Keratinocyte (primary cell): ENCODE measurements around the gene MYOZ3. TPM values are rescaled to one million over a fixed set of nuclear protein-coding genes. Genes with fewer than 3 reads are reported as not detected.

Experiments used
- DNase-seq: peaks from one replicate; pipeline ENCODE4 v3.0.0-alpha.2; 2011; ENCODE audit warnings: low read depth, missing footprints, low spot score
- FAIRE-seq: peaks from 2 replicates; lab custom pipeline; 2011; peaks lifted over from hg19 to GRCh38; lab: Jason Lieb, UNC
- H2AFZ ChIP-seq: 2 replicates; pipeline ENCODE4 v1.6.0; 2012; ENCODE audit warnings: low read length, control low read depth, inconsistent platforms; ENCODE audit not compliant: control insufficient read depth
- H3K27ac ChIP-seq: 2 replicates; pipeline ENCODE4 v1.5.1; 2011; ENCODE audit warnings: low read length; ENCODE audit not compliant: control insufficient read depth, insufficient read depth
- H3K27me3 ChIP-seq: 3 replicates; pipeline ENCODE4 v1.6.0; 2011; ENCODE audit warnings: low read length; ENCODE audit not compliant: control insufficient read depth, insufficient read depth; ENCODE audit errors: extremely low read depth
- H3K36me3 ChIP-seq, 2 experiments: 2 replicates in 1 of 2; 3 replicates in 1 of 2; pipeline ENCODE4 v1.5.1; 2011; ENCODE audit warnings: low read length in 2 of 2, mild to moderate bottlenecking in 1 of 2; ENCODE audit not compliant: control insufficient read depth in 2 of 2, insufficient read depth in 2 of 2; ENCODE audit errors: extremely low read depth in 1 of 2
- H3K4me1 ChIP-seq: 3 replicates; pipeline ENCODE4 v1.5.1; 2011; ENCODE audit warnings: low read length; ENCODE audit not compliant: control insufficient read depth, insufficient read depth; ENCODE audit errors: extremely low read depth
- H3K4me2 ChIP-seq: 3 replicates; pipeline ENCODE4 v1.6.0; 2011; ENCODE audit warnings: low read depth, low read length; ENCODE audit not compliant: control insufficient read depth, insufficient read depth; ENCODE audit errors: extremely low read depth
- H3K4me3 ChIP-seq, 3 experiments: fragments of 200-600 bp in 1 of 3; sonication (generic) in 1 of 3; 2 replicates in 2 of 3; 3 replicates in 1 of 3; pipeline ENCODE4 v1.5.1; 2011 to 2016; ENCODE audit warnings: low read length in 3 of 3, mild to moderate bottlenecking in 3 of 3, control low read depth in 2 of 3, inconsistent platforms in 1 of 3, low read depth in 1 of 3, mixed read lengths in 1 of 3, mixed run types in 1 of 3, moderate library complexity in 1 of 3; ENCODE audit not compliant: control insufficient read depth in 2 of 3, insufficient read depth in 2 of 3; ENCODE audit errors: extremely low read depth in 1 of 3
- H3K79me2 ChIP-seq: 2 replicates; pipeline ENCODE4 v1.6.0; 2012; ENCODE audit warnings: low read length; ENCODE audit not compliant: control insufficient read depth, insufficient read depth
- H3K9ac ChIP-seq: 3 replicates; pipeline ENCODE4 v1.6.0; 2011; ENCODE audit warnings: low read length; ENCODE audit not compliant: control insufficient read depth, insufficient read depth; ENCODE audit errors: extremely low read depth
- H3K9me1 ChIP-seq: 3 replicates; pipeline ENCODE4 v1.6.0; 2011; ENCODE audit warnings: low read length; ENCODE audit not compliant: control insufficient read depth, insufficient read depth; ENCODE audit errors: extremely low read depth
- H3K9me3 ChIP-seq: 2 replicates; pipeline ENCODE4 v1.5.1; 2012; ENCODE audit warnings: low read depth, low read length; ENCODE audit not compliant: control insufficient read depth
- H4K20me1 ChIP-seq: 3 replicates; pipeline ENCODE4 v1.6.0; 2011; ENCODE audit warnings: low read length; ENCODE audit not compliant: control insufficient read depth, insufficient read depth; ENCODE audit errors: extremely low read depth
- EZH2 ChIP-seq: IDR thresholded peaks from one replicate; pipeline ENCODE4 v1.6.1; 2012; ENCODE audit warnings: inconsistent platforms, mild to moderate bottlenecking, low read length, moderate library complexity
- dilution Hi-C: fragments of 300-500 bp; cut with MboI; formaldehyde crosslinking; loops from one replicate; pipeline ENCODE4 v1.7.0; 2020; ENCODE audit warnings: low sequenced_read_pairs; ENCODE audit not compliant: extremely low pct_ligation_motif_present
- polyA plus RNA-seq, 5 experiments: library from polyadenylated mRNA; depleted of rRNA in 3 of 5; stranded (reverse) in 3 of 5; stranded (forward) in 1 of 5; unstranded in 1 of 5; fragments of >200 nt; gene quantifications; 1 replicate in 1 of 5; 2 replicates in 3 of 5; 3 replicates in 1 of 5; pipeline versions ENCODE4 v1.2.1 to v1.2.3, GENCODE V29; 2011 to 2012; ENCODE audit warnings: missing spikeins in 2 of 5, low read depth in 1 of 5, low replicate concordance in 1 of 5
- TF ChIP-seq, protein P1 (sequence below), 3 experiments: IDR thresholded peaks in 1 of 3; conservative IDR thresholded peaks in 1 of 3; optimal IDR thresholded peaks in 1 of 3; 2 replicates in 2 of 3; 3 replicates in 1 of 3; pipeline versions ENCODE3 to v1.5.1; 2011; ENCODE audit warnings: low read length in 3 of 3, mild to moderate bottlenecking in 3 of 3, moderate library complexity in 2 of 3, control low read depth in 1 of 3, inconsistent platforms in 1 of 3; ENCODE audit not compliant: insufficient read depth in 2 of 3; ENCODE audit errors: extremely low read depth in 1 of 3

The MYOZ3 gene
- polyA plus RNA-seq, 1 donor (not counting 4 experiments of a cell fraction or from before 2014, with no cell fraction given): 0.03 TPM

DNA sequence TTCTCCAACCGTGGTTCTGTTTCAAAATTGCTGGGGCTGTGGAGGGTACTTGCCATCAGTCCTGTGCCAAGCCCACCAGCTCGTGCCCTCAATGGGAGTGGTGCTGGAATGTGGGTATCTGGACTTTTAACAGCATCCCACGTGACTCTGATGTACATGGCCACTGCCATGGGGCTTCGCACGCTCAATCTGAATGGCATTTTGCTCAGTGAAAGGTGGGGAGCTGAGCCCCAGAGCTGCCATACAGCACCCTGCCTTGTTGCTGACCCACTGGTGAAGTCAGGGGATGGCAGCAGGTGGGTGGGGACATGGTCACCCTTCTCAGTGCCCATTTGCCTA is 37.2 kb upstream of the MYOZ3 start:
- Histone ChIP-seq H3K27ac (no peak overlapping the region), H3K9ac (no peak overlapping the region), H2AFZ (no peak overlapping the region), H3K27me3 (no peaks in the 10 kb centered on the region), H3K79me2 (no peaks in the 10 kb centered on the region), H3K9me3 (no peaks in the 10 kb centered on the region), H4K20me1 (no peaks in the 10 kb centered on the region), H3K9me1 (no peaks in the 10 kb centered on the region), H3K4me1 (peaks cover 24% of the 10 kb centered on the region), H3K36me3 (no peaks in the 10 kb centered on the region), H3K4me2 (peak overlapping the region; percentile 11), H3K4me3 (no peak overlapping the region)
- no peak for FAIRE-seq
- no peak for TF ChIP-seq EZH2
- TF ChIP-seq, protein P1, sequence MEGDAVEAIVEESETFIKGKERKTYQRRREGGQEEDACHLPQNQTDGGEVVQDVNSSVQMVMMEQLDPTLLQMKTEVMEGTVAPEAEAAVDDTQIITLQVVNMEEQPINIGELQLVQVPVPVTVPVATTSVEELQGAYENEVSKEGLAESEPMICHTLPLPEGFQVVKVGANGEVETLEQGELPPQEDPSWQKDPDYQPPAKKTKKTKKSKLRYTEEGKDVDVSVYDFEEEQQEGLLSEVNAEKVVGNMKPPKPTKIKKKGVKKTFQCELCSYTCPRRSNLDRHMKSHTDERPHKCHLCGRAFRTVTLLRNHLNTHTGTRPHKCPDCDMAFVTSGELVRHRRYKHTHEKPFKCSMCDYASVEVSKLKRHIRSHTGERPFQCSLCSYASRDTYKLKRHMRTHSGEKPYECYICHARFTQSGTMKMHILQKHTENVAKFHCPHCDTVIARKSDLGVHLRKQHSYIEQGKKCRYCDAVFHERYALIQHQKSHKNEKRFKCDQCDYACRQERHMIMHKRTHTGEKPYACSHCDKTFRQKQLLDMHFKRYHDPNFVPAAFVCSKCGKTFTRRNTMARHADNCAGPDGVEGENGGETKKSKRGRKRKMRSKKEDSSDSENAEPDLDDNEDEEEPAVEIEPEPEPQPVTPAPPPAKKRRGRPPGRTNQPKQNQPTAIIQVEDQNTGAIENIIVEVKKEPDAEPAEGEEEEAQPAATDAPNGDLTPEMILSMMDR (optimal IDR thresholded peaks at IDR 0.05 in 1 of 3, IDR thresholded peaks at IDR 0.05 in 1 of 3, conservative IDR thresholded peaks at IDR 0.05 in 1 of 3; ENCODE audit: extremely low read depth in 1 of 3, insufficient read depth in 2 of 3, low read length in 3 of 3): no peak
- dilution Hi-C loops: no loop called here
- DNase-seq: no peak

DNA sequence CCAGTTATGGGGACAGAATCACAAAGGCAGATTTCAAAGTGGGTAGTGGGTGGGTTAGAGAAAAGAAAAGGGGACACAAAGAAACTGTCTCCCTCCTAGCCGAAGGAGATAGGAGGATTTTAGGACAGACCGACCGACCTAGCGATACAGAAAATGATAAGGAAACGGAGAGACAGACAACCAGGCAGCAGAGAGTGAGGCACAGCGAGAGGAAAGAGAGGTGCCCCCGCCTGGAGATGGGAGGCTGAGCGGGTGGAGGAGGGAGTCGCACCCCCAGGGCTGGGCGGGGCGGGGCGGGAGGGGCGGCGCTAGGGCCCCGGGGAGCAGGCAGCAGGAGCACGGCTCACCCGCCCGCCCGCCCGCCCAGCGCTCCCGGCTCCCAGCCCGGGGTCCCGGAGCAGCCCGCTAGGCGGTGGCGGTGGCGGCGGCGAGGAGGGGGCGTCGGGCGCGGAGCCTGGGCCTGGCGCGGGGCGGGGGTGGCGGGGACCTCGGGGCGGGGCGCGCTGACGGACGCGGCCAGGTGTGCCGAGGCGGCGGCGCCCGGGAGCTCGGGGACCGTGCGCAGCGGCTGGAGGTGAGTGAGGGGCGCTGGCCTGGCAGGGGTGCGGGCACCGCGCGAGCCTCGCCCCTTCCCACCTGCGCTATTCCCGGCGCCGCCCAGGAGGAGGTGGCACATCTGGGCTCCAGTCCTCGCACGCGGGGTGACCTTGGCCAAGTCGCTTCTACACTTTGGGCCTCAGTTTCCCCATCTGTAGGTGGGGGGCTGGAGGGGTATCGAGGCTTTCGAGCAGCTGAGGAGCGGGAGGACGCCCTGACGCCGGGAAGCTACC is 36.5 kb upstream of the MYOZ3 start:
- no peaks in the 10 kb centered on the region for H3K9me1 ChIP-seq
- no peaks in the 10 kb centered on the region for H3K27me3 ChIP-seq
- H3K27ac ChIP-seq: no peak overlapping the region
- peak overlapping the region; percentile 87 for H3K4me2 ChIP-seq
- DNase-seq (no peak), FAIRE-seq (no peak)
- no peaks in the 10 kb centered on the region for H3K9me3 ChIP-seq
- no peaks in the 10 kb centered on the region for H3K79me2 ChIP-seq
- dilution Hi-C loops: no loop called here
- H4K20me1 ChIP-seq: no peaks in the 10 kb centered on the region
- TF ChIP-seq, protein P1 (optimal IDR thresholded peaks at IDR 0.05 in 1 of 3, IDR thresholded peaks at IDR 0.05 in 1 of 3, conservative IDR thresholded peaks at IDR 0.05 in 1 of 3; ENCODE audit: extremely low read depth in 1 of 3, insufficient read depth in 2 of 3, low read length in 3 of 3): no peak
- no peak for TF ChIP-seq EZH2
- peak overlapping the region; percentile 66 to 70 (median 66) for H3K4me3 ChIP-seq
- H3K36me3 ChIP-seq: no peaks in the 10 kb centered on the region
- peaks cover 27% of the 10 kb centered on the region for H3K4me1 ChIP-seq
- peak overlapping the region; percentile 61 for H2AFZ ChIP-seq
- H3K9ac ChIP-seq: peak overlapping the region; percentile 72
